Colon (tissue), 2 donors: Measurements from ENCODE around the gene GPHB5.
A peak's percentile ranks its signal among the peaks of the same experiment; 100 is the strongest.
"Not testable (repeated sequence)": the region's sequence is repeated elsewhere in the genome, so short reads cannot be mapped to it uniquely, and the experiment has no call there.

Source experiments
- FAIRE-seq: peaks from 2 replicates; lab custom pipeline; 2012; peaks lifted over from hg19 to GRCh38; lab: Jason Lieb, UNC
- donor health status: control.
- donor health status: control.

Gene GPHB5

GRCh38 chr14:63318835-63319234 is at the start of gene GPHB5:
TSS of gene GPHB5 (minus strand) at chr14:63318935. CDS start at chr14:63317849, 1,086 bp downstream.
- FAIRE-seq, result no peak

GRCh38 chr14:63367742-63368364 is 49.1 kb upstream of the GPHB5 start:
- FAIRE-seq, result peak; percentile 28

- no peak for FAIRE-seq
Measured at GRCh38 chr14:63362389-63362819, 43.7 kb upstream of the GPHB5 start.

GRCh38 chr14:63361790-63362189 is 43.1 kb upstream of the GPHB5 start:
- no peak for FAIRE-seq

- no peak for FAIRE-seq
Measured at GRCh38 chr14:63357841-63358240, 39.1 kb upstream of the GPHB5 start.

- no peak for FAIRE-seq
Measured at GRCh38 chr14:63345826-63346225, 27.1 kb upstream of the GPHB5 start.

- no peak for FAIRE-seq
Measured at GRCh38 chr14:63344336-63344735, 25.6 kb upstream of the GPHB5 start.

- no peak for FAIRE-seq
Measured at GRCh38 chr14:63343878-63344277, 25.1 kb upstream of the GPHB5 start.

- no peak for FAIRE-seq
Measured at GRCh38 chr14:63342371-63342770, 23.6 kb upstream of the GPHB5 start.

GRCh38 chr14:63328787-63329737 is 10.3 kb upstream of the GPHB5 start:
- no peak for FAIRE-seq

- FAIRE-seq, result no peak
Measured at GRCh38 chr14:63326840-63327239, 8.1 kb upstream of the GPHB5 start.

- FAIRE-seq, result no peak
Measured at GRCh38 chr14:63322897-63323573, 4.3 kb upstream of the GPHB5 start.

- FAIRE-seq, result no peak
Measured at GRCh38 chr14:63322472-63322871, 3.7 kb upstream of the GPHB5 start.

- no peak for FAIRE-seq
Measured at GRCh38 chr14:63308723-63309317, 9.9 kb downstream of the GPHB5 start.

GRCh38 chr14:63304429-63304828 is 14.3 kb downstream of the GPHB5 start:
- not testable (repeated sequence) for FAIRE-seq

- no peak for FAIRE-seq
Measured at GRCh38 chr14:63301891-63302534, 16.7 kb downstream of the GPHB5 start.

GRCh38 chr14:63300854-63301253 is 17.9 kb downstream of the GPHB5 start:
- no peak for FAIRE-seq

- FAIRE-seq, result no peak
Measured at GRCh38 chr14:63299351-63300110, 19.2 kb downstream of the GPHB5 start.

GRCh38 chr14:63297372-63298063 is 21.2 kb downstream of the GPHB5 start:
- FAIRE-seq, result no peak

GRCh38 chr14:63296060-63296563 is 22.6 kb downstream of the GPHB5 start:
- FAIRE-seq, result no peak
